SK-MEL-5 (cell line): ENCODE results near the gene ZNF681. TPM values are rescaled to one million over a fixed set of nuclear protein-coding genes. Genes with fewer than 3 reads are reported as not detected.
"Not testable (repeated sequence)": the region's sequence is repeated elsewhere in the genome, so short reads cannot be mapped to it uniquely, and the experiment has no call there.

Experiments used
- DNase-seq: peaks from one replicate; pipeline ENCODE4 v3.0.0-alpha.2; 2016; ENCODE audit warnings: low read depth, low spot score
- in situ Hi-C: cut with HindIII; loops from 2 replicates; pipeline ENCODE4 v1.10.0; 2016; ENCODE audit warnings: low sequenced_read_pairs, high pct_unique_total_duplicates, low pct_unique_long_range_greater_than_20kb
- total RNA-seq: library from RNA; depleted of rRNA; stranded (reverse); fragments of >200 nt; shearing (Covaris generic); gene quantifications from 2 replicates; pipeline ENCODE4 v1.2.3, GENCODE V29; 2014

ZNF681 gene
- total RNA-seq, 1 experiment from 2014 or later: 1.6 TPM

- in situ Hi-C loops, DNase-seq: not testable (repeated sequence)
These were observed 19.3 kb upstream of the ZNF681 start for GRCh38 chr19:23778036-23778435.

GRCh38 chr19:23777216-23777615, 18.5 kb upstream of the ZNF681 start:
- in situ Hi-C loops: no loop called here
- DNase-seq: no peak

GRCh38 chr19:23776507-23777205, 18.0 kb upstream of the ZNF681 start:
- in situ Hi-C loops: no loop called here
- DNase-seq: no peak

GRCh38 chr19:23774524-23774971, 15.9 kb upstream of the ZNF681 start:
- in situ Hi-C loops: no loop called here
- no peak for DNase-seq

- in situ Hi-C loops: no loop called here
- no peak for DNase-seq
These were observed 15.4 kb upstream of the ZNF681 start for GRCh38 chr19:23774106-23774505.

DNA sequence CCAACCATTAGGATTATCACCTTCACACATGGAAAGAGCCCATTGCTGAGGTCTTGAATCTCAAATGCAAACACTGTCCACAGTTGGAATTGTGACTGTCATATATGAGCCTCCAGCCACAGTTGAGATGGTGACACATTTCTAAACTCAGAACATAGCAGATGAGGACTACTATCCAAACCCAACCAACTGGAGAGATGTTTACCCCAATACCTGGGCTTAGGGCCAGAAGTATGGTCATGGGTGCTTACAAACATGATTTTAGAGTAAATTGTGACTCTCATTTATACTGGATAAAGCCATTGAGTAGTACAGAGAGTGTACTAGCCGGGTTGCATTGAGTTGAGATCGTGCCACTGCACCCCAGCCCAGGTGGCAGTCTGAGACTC, 14.0 kb upstream of the ZNF681 start:
- no peak for DNase-seq
- in situ Hi-C loops: no loop called here

GRCh38 chr19:23771761-23772674, 13.3 kb upstream of the ZNF681 start:
- DNase-seq: no peak
- in situ Hi-C loops: no loop called here

GRCh38 chr19:23771316-23771715, 12.6 kb upstream of the ZNF681 start:
- in situ Hi-C loops: no loop called here
- DNase-seq: no peak

DNA sequence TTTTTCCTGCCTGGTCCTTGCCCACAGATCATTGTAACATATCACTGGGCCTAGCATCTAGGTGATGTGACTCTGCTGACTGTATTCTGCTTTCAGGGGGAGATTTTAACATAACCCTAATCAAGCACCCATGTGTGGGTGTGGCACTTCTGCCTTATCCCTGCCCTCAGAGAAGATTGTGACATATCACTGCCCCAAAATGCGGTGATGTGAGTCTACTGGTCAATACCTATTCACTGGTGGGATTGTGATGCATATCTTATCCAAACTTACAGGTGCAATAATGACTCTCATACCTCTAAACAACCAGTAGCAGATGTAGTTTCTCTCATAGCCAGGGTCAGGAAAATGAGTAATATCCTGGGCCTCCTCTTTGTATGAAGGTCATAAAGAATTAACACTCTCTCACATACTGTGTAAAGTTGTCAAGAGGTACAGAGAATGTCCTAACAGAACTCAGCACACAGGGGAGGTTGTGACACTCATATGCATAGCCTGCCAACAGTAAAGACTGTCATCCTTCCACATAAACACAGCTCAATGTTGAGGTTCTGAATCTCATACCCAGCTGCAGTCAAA, 12.1 kb upstream of the ZNF681 start:
- no peak for DNase-seq
- in situ Hi-C loops: no loop called here

GRCh38 chr19:23769691-23770468, 11.2 kb upstream of the ZNF681 start:
- no peak for DNase-seq
- in situ Hi-C loops: no loop called here

DNA sequence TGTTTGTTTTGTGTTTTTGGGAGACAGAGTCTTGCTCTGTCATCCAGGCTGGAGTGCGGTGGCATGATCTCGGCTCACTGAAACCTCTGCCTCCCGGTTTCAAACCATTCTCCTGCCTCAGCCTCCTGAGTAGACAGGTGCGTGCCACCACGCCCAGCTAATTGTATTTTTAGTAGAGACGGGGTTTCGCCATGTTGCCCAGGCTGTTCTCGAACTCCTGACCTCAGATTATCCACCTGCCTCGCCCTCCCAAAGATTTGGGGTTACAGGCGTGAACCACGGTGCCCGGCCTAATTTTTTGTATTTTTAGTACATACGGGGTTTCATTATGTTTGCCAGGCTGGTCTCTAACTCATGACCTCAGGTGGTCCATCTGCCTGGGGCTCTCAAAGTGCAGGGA, 8.3 kb upstream of the ZNF681 start:
- in situ Hi-C loops: no loop called here
- DNase-seq: no peak

- in situ Hi-C loops: no loop called here
- DNase-seq: no peak
These were observed 6.1 kb upstream of the ZNF681 start for GRCh38 chr19:23764781-23765180.

DNA sequence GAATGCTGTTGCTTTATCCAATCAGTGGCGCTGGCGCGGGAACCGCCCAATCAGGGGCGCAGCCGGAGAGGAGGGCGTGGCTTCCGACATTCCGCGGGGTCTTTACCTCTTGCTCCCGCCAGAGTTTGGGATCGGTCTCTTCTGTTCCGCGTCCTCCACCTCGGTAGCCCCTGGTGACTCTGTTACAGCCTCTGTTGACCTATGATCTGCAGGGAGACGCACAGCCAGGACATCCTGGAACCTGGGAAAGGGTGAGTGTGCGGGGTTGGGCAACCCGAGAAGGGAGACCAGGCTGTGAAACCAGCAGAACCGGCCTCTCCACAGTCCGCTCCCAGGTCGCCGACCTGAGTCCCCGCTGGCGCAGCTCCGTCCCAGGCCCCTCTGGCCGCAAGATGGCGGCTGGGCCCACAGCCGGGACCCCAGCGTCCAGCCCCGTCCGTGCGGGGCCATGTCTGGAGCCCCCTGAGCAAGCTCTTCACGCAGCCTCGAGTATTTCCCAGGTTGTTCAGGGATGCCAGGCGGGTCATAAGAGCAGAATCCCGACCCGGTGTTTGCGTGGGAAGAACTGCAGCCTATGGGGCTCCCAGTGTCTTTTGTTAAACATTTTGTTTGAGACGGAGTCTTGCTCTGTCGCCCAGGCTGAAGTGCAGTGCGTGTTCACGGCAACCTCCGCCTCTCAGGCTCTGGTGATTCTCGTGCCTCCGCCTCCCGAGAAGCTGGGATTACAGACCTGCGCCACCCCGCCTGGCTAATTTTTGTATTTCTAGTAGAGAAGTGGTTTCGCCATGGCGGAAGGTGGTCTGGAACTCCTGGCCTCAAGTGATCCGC, 4.4 kb upstream of the ZNF681 start:
- in situ Hi-C loops: no loop called here
- DNase-seq: peak; percentile 19

DNA sequence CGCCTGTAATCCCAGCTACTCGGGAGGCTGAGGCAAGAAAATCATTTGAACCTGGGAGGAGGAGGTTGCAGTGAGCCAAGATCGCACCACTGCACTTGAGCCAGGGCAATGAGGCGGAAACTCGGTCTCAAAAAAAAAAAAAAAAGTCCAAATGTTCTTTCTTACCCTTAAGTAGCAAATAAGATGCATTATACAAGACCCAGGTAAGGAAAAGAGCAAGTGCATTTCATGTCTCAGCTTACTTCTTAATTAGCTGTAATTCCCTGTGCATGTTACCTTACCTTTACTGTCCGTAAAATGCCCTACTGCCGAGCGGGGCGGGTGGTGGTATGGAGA, 3.8 kb upstream of the ZNF681 start:
- no peak for DNase-seq
- in situ Hi-C loops: no loop called here

DNA sequence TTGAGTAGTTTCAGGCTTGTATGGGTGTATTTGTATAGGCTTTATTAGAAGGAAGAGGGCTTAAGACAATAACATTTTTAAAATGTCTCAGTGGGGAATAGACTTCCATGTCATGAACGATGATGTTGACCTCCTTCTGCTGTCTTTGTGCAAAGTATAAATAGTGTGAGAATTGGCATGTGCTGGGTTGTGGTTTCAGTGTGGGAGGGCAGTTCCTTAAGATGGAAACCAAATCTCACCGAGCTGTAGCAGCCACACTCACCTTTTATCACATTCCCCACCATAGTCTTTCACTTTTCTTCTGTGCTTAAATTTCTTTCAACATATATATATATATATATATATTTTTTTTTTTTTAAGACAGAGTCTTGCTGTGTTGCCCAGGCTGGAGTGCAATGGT, 1.6 kb upstream of the ZNF681 start:
- not testable (repeated sequence) for DNase-seq

GRCh38 chr19:23743633-23744232, 15.0 kb downstream of the ZNF681 start:
- DNase-seq, in situ Hi-C loops: not testable (repeated sequence)

More for the DNA sequence above, 1.6 kb upstream of the ZNF681 start:
- in situ Hi-C loops: not testable (repeated sequence)
